ENCODE measurements around the gene LRRC28.
"Not testable (repeated sequence)": the region's sequence is repeated elsewhere in the genome, so short reads cannot be mapped to it uniquely, and the experiment has no call there.

LRRC28 gene

GRCh38 chr15:99393641-99394040 is 142.4 kb downstream of the LRRC28 start:
- DNase-seq (ENCODE audit: low read depth in 2 of 2): no peak

- DNase-seq (ENCODE audit: low read depth in 2 of 2): no peak
These were observed 145.1 kb downstream of the LRRC28 start for GRCh38 chr15:99396375-99396774.

GRCh38 chr15:99399061-99399460 is 147.8 kb downstream of the LRRC28 start:
- no peak for DNase-seq (ENCODE audit: low read depth in 2 of 2)

GRCh38 chr15:99399618-99400017 is 148.3 kb downstream of the LRRC28 start:
- no peak for DNase-seq (ENCODE audit: low read depth in 2 of 2)

GRCh38 chr15:99401216-99401615 is 149.9 kb downstream of the LRRC28 start:
- DNase-seq (ENCODE audit: low read depth in 2 of 2): not testable (repeated sequence)

GRCh38 chr15:99402014-99402729 is 150.9 kb downstream of the LRRC28 start:
- no peak for DNase-seq (ENCODE audit: low read depth in 2 of 2)

GRCh38 chr15:99403597-99403996 is 152.3 kb downstream of the LRRC28 start:
- no peak for DNase-seq (ENCODE audit: low read depth in 2 of 2)

- DNase-seq (ENCODE audit: low read depth in 2 of 2): no peak
These were observed 153.2 kb downstream of the LRRC28 start for GRCh38 chr15:99404454-99404853.

- DNase-seq (ENCODE audit: low read depth in 2 of 2): no peak
These were observed 154.8 kb downstream of the LRRC28 start for GRCh38 chr15:99406120-99406519.

GRCh38 chr15:99406716-99407487 is 155.6 kb downstream of the LRRC28 start:
- DNase-seq (ENCODE audit: low read depth in 2 of 2): no peak

GRCh38 chr15:99407716-99408115 is 156.4 kb downstream of the LRRC28 start:
- no peak for DNase-seq (ENCODE audit: low read depth in 2 of 2)

- no peak for DNase-seq (ENCODE audit: low read depth in 2 of 2)
These were observed 157.2 kb downstream of the LRRC28 start for GRCh38 chr15:99408236-99409096.

GRCh38 chr15:99409097-99409473 is 157.8 kb downstream of the LRRC28 start:
- DNase-seq (ENCODE audit: low read depth in 2 of 2): no peak

GRCh38 chr15:99409560-99409959 is 158.3 kb downstream of the LRRC28 start:
- DNase-seq (ENCODE audit: low read depth in 2 of 2): no peak

GRCh38 chr15:99410477-99410876 is 159.2 kb downstream of the LRRC28 start:
- no peak for DNase-seq (ENCODE audit: low read depth in 2 of 2)

GRCh38 chr15:99411234-99411633 is 160.0 kb downstream of the LRRC28 start:
- no peak for DNase-seq (ENCODE audit: low read depth in 2 of 2)

- DNase-seq (ENCODE audit: low read depth in 2 of 2): no peak
These were observed 160.8 kb downstream of the LRRC28 start for GRCh38 chr15:99412082-99412481.

- DNase-seq (ENCODE audit: low read depth in 2 of 2): no peak
These were observed 161.3 kb downstream of the LRRC28 start for GRCh38 chr15:99412626-99413025.

- DNase-seq (ENCODE audit: low read depth in 2 of 2): no peak
These were observed 162.9 kb downstream of the LRRC28 start for GRCh38 chr15:99413955-99414754.

- DNase-seq (ENCODE audit: low read depth in 2 of 2): no peak
These were observed 163.8 kb downstream of the LRRC28 start for GRCh38 chr15:99414755-99415731.
